ENCODE results near the gene ACSM2B.
"Not testable (repeated sequence)": the region's sequence is repeated elsewhere in the genome, so short reads cannot be mapped to it uniquely, and the experiment has no call there.

ACSM2B gene

DNA sequence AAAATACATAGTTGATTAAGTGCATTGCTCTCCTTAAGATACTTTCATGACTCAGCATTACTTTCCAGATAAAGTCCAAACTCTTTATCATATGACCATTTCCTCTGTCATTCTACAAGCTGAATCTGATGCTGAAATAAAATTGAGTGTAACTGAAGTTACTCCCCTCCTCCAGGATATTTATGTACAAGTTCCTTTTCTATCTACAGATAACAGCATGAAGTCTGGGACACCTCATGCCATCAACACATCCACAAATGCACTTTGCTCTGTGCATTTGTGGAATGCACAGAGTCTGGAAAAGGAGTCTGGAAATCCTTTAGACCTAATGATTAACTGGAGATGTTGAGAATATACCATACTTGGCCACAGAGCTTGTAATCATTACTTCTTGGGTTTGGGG, 60.5 kb downstream of the ACSM2B start:
- CTCF ChIA-PET: no interaction called here
- no peak overlapping the region for H3K27ac ChIP-seq
- POLR2A ChIA-PET (ENCODE audit: low non-redundant PET): no interaction called here
- TF ChIP-seq, protein P1, sequence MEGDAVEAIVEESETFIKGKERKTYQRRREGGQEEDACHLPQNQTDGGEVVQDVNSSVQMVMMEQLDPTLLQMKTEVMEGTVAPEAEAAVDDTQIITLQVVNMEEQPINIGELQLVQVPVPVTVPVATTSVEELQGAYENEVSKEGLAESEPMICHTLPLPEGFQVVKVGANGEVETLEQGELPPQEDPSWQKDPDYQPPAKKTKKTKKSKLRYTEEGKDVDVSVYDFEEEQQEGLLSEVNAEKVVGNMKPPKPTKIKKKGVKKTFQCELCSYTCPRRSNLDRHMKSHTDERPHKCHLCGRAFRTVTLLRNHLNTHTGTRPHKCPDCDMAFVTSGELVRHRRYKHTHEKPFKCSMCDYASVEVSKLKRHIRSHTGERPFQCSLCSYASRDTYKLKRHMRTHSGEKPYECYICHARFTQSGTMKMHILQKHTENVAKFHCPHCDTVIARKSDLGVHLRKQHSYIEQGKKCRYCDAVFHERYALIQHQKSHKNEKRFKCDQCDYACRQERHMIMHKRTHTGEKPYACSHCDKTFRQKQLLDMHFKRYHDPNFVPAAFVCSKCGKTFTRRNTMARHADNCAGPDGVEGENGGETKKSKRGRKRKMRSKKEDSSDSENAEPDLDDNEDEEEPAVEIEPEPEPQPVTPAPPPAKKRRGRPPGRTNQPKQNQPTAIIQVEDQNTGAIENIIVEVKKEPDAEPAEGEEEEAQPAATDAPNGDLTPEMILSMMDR (conservative IDR thresholded peaks at IDR 0.05; ENCODE audit: low read depth): no peak
- no peak for DNase-seq (ENCODE audit: low spot score)

DNA sequence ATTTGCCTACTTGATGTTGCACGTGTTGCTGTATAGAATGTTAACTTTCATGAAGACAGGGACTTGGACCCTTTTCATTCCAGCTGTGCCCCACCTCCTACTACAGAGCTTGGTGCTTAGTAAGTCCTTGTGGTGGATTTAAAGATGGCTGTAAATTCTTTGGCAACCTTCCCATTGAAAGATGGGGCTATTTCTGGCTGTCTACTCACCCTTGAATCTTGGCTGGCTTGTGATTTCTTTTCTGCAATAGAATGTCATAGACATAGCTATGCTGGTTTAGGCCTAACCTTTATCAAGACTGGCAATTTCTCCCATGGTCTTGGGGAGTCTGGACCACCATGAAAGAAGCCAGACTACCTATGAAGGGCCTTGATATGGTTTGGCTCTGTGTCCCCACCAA, 65.8 kb downstream of the ACSM2B start:
- TF ChIP-seq, protein P1 (conservative IDR thresholded peaks at IDR 0.05; ENCODE audit: low read depth): no peak
- POLR2A ChIA-PET (ENCODE audit: low non-redundant PET): no interaction called here
- no peak overlapping the region for H3K27ac ChIP-seq
- CTCF ChIA-PET: no interaction called here
- no peak for DNase-seq (ENCODE audit: low spot score)

DNA sequence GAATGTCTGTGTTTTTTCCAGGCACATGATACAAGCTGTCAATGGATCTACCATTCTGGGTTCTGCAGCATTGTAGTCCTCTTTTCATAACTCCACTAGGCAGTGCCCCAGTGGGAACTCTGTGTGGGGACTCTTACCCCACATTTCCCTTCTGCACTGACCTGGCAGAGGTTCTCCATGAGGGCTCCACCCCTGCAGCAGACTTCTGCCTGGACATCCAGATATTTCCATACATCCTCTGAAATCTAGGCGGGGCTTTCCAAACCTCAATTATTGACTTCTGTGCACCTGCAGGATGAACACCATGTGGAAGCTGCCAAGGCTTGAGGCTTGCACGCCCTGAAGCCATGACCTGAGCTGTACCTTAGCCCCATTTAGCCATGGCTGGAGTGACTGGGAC, 68.9 kb downstream of the ACSM2B start:
- TF ChIP-seq, protein P1 (conservative IDR thresholded peaks at IDR 0.05; ENCODE audit: low read depth): no peak
- no peak overlapping the region for H3K27ac ChIP-seq
- DNase-seq (ENCODE audit: low spot score): no peak
- POLR2A ChIA-PET (ENCODE audit: low non-redundant PET): no interaction called here
- CTCF ChIA-PET: no interaction called here

DNA sequence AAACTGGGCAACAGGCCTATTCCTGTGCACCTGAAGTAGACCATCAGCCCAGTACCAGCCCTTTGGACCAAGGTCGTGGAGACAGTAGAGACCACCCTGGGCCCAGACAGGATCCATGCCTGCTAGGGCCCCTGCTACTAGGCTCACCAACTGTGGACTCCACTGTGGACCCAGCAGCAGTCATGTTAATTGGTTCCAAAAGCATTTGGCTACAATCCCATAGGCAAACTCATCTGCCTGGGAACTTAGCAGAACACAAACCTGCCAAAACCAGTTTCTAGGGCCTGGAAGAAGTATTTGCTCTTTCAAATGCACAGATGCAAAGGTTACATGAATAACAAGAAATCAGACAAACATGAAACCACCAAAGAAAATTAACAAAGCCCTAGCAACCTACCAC, 71.7 kb downstream of the ACSM2B start:
- TF ChIP-seq, protein P1 (conservative IDR thresholded peaks at IDR 0.05; ENCODE audit: low read depth): no peak
- CTCF ChIA-PET: no interaction called here
- DNase-seq (ENCODE audit: low spot score): no peak
- POLR2A ChIA-PET (ENCODE audit: low non-redundant PET): no interaction called here
- no peak overlapping the region for H3K27ac ChIP-seq

DNA sequence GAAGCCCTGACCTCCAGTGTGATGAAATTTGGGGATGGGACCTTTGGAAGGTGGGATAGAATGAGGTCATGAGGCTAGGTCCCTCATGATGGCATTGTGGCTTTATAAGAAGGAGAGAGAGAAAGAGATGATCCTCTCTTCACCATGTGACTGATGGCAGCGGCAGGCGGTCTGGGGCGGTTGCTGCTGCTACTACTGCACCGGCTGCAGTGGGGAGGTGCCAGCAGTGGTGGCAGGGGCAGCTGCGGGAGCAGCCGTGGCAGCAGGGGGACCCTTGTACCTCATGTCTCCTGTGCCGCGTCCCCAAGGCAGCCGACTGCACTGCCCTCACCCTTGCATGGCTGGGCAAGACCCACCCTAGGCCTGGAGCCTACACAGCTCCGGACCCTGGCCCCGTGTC, 84.7 kb downstream of the ACSM2B start:
- H3K27ac ChIP-seq; CTCF ChIA-PET; POLR2A ChIA-PET (ENCODE audit: low non-redundant PET); DNase-seq (ENCODE audit: low spot score): not testable (repeated sequence)

DNA sequence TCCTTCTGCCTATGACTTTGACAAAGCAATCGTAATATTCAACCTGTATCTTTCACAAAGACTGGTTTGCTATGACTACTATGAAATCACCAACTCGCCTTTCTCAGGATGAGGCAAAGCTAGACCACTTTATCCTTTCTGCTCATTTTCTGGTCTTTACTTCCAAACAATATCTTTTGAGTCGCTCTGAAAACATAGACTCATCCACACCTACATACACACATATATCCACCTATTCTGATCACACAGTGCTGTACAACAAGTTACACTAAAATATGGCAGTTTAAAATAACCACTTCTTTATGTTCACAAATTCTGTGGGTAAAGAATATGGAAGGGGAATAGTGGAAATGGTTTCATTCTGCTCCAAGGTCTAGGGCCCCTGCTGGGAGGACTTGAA, 85.2 kb downstream of the ACSM2B start:
- DNase-seq (ENCODE audit: low spot score); H3K27ac ChIP-seq; CTCF ChIA-PET; POLR2A ChIA-PET (ENCODE audit: low non-redundant PET): not testable (repeated sequence)

Data from RWPE1 (cell line).